Mammary epithelial cell (primary cell): ENCODE measurements around the gene SLC10A3.

Source experiments
- EZH2 ChIP-seq: IDR thresholded peaks from 2 replicates; pipeline ENCODE4 v1.6.1; 2012; ENCODE audit warnings: low read length, inconsistent platforms, borderline replicate concordance
- TF ChIP-seq, protein P1 (sequence below), 2 donors: IDR thresholded peaks in 1 of 2; conservative IDR thresholded peaks in 1 of 2; 2 replicates each; pipeline ENCODE4 v1.5.1; 2011 to 2012; ENCODE audit warnings: inconsistent platforms in 2 of 2, low read length in 2 of 2, mild to moderate bottlenecking in 2 of 2, control low read depth in 1 of 2, low read depth in 1 of 2; ENCODE audit not compliant: insufficient read depth in 1 of 2; ENCODE audit errors: extremely low read depth in 1 of 2

GRCh38 chrX:154481195-154481594 is 9.2 kb downstream of the SLC10A3 start:
- TF ChIP-seq, protein P1, sequence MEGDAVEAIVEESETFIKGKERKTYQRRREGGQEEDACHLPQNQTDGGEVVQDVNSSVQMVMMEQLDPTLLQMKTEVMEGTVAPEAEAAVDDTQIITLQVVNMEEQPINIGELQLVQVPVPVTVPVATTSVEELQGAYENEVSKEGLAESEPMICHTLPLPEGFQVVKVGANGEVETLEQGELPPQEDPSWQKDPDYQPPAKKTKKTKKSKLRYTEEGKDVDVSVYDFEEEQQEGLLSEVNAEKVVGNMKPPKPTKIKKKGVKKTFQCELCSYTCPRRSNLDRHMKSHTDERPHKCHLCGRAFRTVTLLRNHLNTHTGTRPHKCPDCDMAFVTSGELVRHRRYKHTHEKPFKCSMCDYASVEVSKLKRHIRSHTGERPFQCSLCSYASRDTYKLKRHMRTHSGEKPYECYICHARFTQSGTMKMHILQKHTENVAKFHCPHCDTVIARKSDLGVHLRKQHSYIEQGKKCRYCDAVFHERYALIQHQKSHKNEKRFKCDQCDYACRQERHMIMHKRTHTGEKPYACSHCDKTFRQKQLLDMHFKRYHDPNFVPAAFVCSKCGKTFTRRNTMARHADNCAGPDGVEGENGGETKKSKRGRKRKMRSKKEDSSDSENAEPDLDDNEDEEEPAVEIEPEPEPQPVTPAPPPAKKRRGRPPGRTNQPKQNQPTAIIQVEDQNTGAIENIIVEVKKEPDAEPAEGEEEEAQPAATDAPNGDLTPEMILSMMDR (conservative IDR thresholded peaks at IDR 0.05 in 1 of 2, IDR thresholded peaks at IDR 0.05 in 1 of 2; ENCODE audit: extremely low read depth in 1 of 2, insufficient read depth in 1 of 2, low read depth in 1 of 2, low read length in 2 of 2), result no peak
- no peak for TF ChIP-seq EZH2
